ENCODE measurements around the gene TRIM64C. TPM values are rescaled to one million over a fixed set of nuclear protein-coding genes. Genes with fewer than 3 reads are reported as not detected.
"Not testable (repeated sequence)": the region's sequence is repeated elsewhere in the genome, so short reads cannot be mapped to it uniquely, and the experiment has no call there.

Gene TRIM64C
- total and polyA plus RNA-seq, 2 of the 8 experiments (the other 6 are each of a cell fraction or from before 2014, with no cell fraction given) = not detected

DNA sequence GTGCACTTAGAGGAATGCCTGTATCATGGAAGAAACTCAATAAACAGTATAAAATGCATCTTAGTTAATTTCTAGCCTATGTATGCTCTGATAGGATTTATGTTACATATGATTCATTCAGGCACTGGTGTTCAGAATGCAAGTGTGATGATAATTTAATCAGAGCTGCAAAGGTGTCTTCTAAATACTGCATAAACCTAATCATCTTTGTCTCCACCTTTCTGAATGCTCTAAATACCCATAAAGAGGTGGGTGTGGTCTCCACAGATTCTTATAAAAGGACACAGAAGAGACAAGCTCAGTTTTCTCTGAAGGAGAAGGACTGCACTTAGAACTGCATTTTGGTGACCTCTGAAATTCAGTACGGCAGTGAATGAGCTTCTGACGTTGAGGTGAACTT lies 30.4 kb downstream of the TRIM64C start, which contains the start of gene TRIM49B:
TRIM49B (plus strand) TSS at position 301 of the 400 bp plus-strand sequence. CDS start 2,777 bp downstream, outside the sequence.
- DNase-seq (ENCODE audit: low read depth in 1 of 2, low spot score in 2 of 2); H2BK12ac ChIP-seq (ENCODE audit: low read depth, low read length); H3K9ac ChIP-seq (replicated peaks in 1 of 4; ENCODE audit: extremely low read depth in 1 of 4, low read depth in 3 of 4, low read length in 3 of 4); H3K23me2 ChIP-seq (ENCODE audit: low read depth, low read length); H3K27ac ChIP-seq (ENCODE audit: low read depth, low read length); H4K20me1 ChIP-seq (replicated peaks in 1 of 2; ENCODE audit: control insufficient read depth in 1 of 2, insufficient read depth in 2 of 2, low read length in 2 of 2); H4K8ac ChIP-seq (ENCODE audit: extremely low read depth, insufficient read depth, low read length); H3K23ac ChIP-seq (ENCODE audit: insufficient read length); H2BK5ac ChIP-seq (ENCODE audit: low read depth, low read length); H3K36me3 ChIP-seq (ENCODE audit: control insufficient read depth in 2 of 4, insufficient read depth in 4 of 4, low read length in 3 of 4); H3K27me3 ChIP-seq (replicated peaks in 1 of 4; ENCODE audit: control insufficient read depth in 3 of 4, extremely low read depth in 1 of 4, insufficient read depth in 3 of 4, low read length in 3 of 4); H4K5ac ChIP-seq (ENCODE audit: insufficient read length, low read depth, low read length); H3K79me2 ChIP-seq (ENCODE audit: control insufficient read depth in 1 of 2, insufficient read depth in 2 of 2, low read length in 2 of 2); H2AFZ ChIP-seq (ENCODE audit: low read length); H2BK20ac ChIP-seq (ENCODE audit: low read length); H3K4me3 ChIP-seq (ENCODE audit: extremely low read depth in 1 of 4, insufficient read depth in 2 of 4, low read depth in 3 of 4, low read length in 4 of 4); H3K56ac ChIP-seq (replicated peaks; ENCODE audit: insufficient read length, low read depth, low read length); H2BK120ac ChIP-seq (replicated peaks; ENCODE audit: low read depth, low read length); H3K79me1 ChIP-seq (ENCODE audit: low read depth, low read length); H2AK5ac ChIP-seq (ENCODE audit: low read depth, low read length); H4K91ac ChIP-seq (replicated peaks; ENCODE audit: insufficient read length, low read length); H3K4ac ChIP-seq (replicated peaks; ENCODE audit: insufficient read length, low read depth, low read length); H3K4me1 ChIP-seq (replicated peaks in 1 of 4; ENCODE audit: control insufficient read depth in 3 of 4, insufficient read depth in 4 of 4, low read length in 3 of 4); POLR2A ChIA-PET (ENCODE audit: partially characterized antibody); FAIRE-seq; H3K18ac ChIP-seq (ENCODE audit: extremely low read depth, low read length); H3K14ac ChIP-seq (ENCODE audit: insufficient read length); H2BK15ac ChIP-seq (ENCODE audit: low read length); H3K4me2 ChIP-seq (ENCODE audit: insufficient read depth in 1 of 2, low read depth in 2 of 2, low read length in 2 of 2); CTCF ChIA-PET (ENCODE audit: partially characterized antibody): not testable (repeated sequence)
- H3K9me3 ChIP-seq (ENCODE audit: insufficient read depth in 2 of 2, low read depth in 1 of 2, low read length in 1 of 2) = peaks cover 5 to 24% of the 10 kb centered on the region in 2 experiments; a peak in 2 of 4 replicates
- 36% methylated on average over 2 of the region's 2 CpGs; no CpG with 5 or more reads in 1 of the 2 experiments for WGBS, 2 experiments (ENCODE audit: extremely low coverage in 1 of 2, insufficient coverage in 1 of 2, insufficient read length in 1 of 2, insufficient replicate concordance in 2 of 2, low coverage in 1 of 2, low lambda C conversion rate in 2 of 2, missing lambda C conversion rate in 1 of 2)

Small RNA genes within 50 kb of the gene (small RNA-seq; reads per million reads assigned to genes)
- gene AC084851.1 (ENCODE audit: insufficient read depth) = not detected

Other genes with a start within 250 kb of the TRIM64C start
- gene TRIM51G, start 75.2 kb downstream of the TRIM64C start, total RNA-seq (2021; fragmentation: NEBNext Ultra II Directional; extraction: Animal tissue kit (Norgen Biotek cat#: 25700)) = not detected in 2 replicates
- not detected in 2 replicates for gene TRIM51G, start 75.2 kb downstream of the TRIM64C start, polyA plus RNA-seq (2011; rRNA removed)
- not detected in 2 replicates for gene TRIM49B, start 30.3 kb downstream of the TRIM64C start, total RNA-seq (2021; fragmentation: NEBNext Ultra II Directional; extraction: Animal tissue kit (Norgen Biotek cat#: 25700))
- gene TRIM49B, start 30.3 kb downstream of the TRIM64C start, polyA plus RNA-seq (2011; rRNA removed) = not detected in 2 replicates
- 0.31 and 0.56 TPM in 2 replicates for gene FOLH1, start 149.5 kb upstream of the TRIM64C start, total RNA-seq (2021; fragmentation: NEBNext Ultra II Directional; extraction: Animal tissue kit (Norgen Biotek cat#: 25700))
- gene FOLH1, start 149.5 kb upstream of the TRIM64C start, polyA plus RNA-seq (2011; rRNA removed) = not detected in 2 replicates

All from H1 (cell line).